Stimulated activated naive CD4-positive, alpha-beta T cell (primary cell): Measurements from ENCODE around the gene CLMN.

Experiments
- DNase-seq, 6 experiments: peaks; one replicate each; lab custom pipeline; 2025; lab: John Stamatoyannopoulos, UW

The CLMN gene

DNA sequence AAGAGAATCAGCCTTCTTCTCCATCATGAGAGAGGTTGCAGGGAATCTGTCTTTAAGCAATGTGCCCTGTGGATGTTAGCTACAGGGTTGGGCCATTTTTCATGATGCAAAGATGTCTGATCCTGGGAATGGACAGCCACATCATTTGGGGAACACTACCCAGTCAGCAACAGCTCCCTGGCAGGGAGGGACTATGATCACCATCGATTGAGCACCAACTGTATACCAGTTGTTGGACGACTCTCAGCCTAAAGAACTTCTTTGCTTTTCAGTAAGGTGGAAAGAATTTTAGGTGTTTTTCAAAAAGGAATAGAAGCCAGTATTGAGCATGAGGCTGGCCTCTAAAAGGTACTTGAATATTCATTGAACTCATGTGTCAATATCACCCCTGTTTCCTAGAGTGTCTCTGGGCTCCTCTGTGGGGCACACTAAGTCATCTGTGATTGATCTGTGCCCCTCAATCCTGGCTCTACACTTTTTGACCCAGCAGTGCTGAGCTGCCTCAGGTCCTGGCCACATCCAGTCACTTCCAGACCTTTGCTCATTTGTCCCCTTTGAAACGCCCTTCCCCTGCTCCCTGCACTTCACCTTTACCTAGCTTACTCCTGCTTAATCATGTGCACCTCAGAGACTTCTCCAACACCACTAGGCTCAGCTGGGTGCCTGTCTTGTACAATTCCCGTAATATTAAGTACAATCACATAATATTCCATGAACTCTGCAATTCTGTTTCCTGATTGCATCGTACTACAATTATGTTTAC is 2.2 kb upstream of the CLMN start:
- DNase-seq, result no peak

- no peak for DNase-seq
Measured at GRCh38 chr14:95320955-95321600, 1.4 kb upstream of the CLMN start.

GRCh38 chr14:95320078-95320895 is 579 bp upstream of the CLMN start:
- DNase-seq, result peak in 2 of 6 experiments; percentile 3 to 15

DNA sequence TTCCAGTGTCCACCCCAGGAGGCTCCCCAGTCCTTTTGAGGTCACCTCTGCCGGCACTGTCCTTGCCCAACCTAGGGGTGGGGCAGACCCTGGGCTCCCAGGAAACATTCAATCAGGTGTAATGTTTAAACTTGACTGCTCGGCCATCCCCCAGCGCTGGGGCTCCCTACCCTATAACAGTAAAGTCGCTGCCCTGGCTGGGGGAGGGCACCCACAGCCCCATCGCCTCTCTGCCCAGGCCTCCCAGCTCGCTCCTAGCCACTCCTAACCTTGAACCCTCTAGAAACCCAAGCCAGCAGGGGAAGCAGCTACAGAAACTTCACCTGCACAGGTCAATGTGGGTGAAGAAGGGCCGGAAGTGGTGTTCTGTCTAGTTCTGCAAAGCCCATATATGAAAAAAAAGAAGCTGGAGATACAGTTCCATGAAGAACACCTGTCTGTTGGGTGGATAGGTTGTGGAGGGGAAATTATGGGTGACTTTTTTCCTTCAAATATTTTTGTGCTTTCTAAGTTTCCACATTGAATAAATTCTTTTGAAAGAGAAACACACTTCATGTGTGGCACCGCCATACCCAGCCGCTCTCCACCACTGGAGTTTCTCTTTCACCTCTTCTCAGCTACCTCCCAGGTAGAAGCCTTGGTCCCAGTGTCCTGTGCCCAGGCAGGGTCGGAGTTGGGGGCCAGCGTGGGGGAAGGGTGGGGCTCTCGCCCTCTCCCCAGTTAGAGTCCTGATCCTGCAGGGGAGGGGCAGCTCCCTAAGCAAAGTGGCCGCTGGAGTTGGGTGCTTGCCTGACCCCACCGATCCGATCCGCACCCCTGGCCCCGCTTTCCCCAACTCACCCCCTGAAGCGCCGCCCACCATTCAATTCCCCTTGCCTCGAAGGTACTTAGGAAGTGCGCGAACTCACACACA is 1.1 kb downstream of the CLMN start:
- DNase-seq, result no peak

DNA sequence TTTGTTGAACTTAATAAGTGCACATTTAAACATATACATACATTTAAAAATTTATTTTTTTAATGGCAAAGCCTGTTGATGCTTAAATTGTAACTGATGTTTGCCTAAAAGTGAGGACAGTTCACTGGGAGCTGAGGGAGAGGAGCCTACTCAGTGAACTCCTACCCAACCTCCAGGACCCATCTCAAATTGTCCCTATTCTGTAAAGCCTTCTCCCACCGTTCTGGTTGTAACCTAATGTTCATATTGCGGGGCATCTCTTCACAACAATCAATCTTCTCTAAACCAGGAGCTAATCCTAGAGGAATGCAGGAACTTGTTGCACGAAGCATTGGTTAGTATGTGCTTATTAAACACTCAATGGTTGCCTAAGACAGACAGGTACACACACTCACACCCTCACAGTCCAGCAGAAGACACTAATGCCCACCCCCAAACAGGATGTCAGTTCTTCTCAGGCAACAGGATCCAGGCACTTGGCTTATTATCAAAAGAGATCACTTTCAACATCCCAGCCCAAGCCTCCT is 1.8 kb downstream of the CLMN start:
- no peak for DNase-seq

GRCh38 chr14:95316821-95317220 is 2.9 kb downstream of the CLMN start:
- no peak for DNase-seq

DNA sequence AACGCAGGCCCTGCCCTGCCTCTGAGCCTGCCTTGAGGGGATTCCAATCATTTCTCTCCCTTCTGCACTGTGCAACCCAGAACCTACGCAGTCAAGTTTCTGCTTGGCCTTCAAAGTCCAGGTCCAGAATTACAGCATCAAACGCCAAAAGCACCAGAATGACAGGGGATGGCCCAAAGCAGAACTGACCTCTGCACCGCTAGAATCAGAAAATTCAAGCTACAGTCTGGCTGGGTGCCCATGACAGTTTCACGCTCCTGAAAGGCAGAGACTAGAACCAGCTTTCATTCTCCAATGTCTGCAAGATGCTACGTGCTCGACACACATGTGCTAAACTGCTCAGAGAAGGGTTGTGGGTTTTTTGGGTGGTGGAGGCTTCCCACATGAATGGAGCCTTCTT is 4.1 kb downstream of the CLMN start:
- DNase-seq, result no peak

GRCh38 chr14:95315156-95315555 is 4.6 kb downstream of the CLMN start:
- no peak for DNase-seq

DNA sequence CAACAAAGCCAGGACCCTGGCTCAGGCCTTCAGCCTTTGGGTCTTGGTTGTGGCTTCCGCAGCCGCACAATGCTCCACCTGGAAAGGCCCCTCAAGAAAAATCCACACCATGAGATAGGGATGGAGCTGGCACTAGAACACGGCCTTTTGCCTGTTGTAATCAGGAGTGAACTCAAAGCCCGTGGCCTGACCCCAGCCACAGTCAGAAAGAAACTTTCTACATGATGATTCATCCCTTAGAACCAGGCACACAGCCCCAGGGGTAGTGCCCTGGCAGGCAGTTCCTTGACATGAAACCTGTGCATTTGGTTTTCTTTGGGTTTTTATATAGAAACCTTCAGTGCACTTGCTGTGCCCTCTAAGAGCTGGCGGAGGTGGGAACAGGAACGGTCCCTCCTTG is 5.1 kb downstream of the CLMN start:
- DNase-seq, result no peak

DNA sequence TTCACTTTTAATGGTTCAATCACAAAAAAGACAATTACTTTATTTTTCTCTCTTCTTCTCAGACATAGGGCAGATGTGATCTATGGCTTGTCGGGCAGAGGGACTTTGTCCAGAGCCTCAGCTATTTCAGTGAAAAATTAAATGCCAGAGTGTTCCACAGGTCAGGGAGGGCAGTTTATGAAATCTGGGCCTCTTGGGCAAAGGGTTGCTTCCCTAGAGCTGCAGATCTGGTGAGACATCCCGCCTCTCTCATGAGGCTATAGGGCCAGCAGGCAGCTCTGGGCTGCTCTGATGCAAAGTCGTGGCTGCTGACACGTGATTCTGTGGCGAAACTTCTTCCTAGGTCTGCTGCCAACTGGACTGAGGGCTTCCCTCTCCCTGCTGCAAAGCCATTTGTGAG is 6.0 kb downstream of the CLMN start:
- DNase-seq, result no peak

DNA sequence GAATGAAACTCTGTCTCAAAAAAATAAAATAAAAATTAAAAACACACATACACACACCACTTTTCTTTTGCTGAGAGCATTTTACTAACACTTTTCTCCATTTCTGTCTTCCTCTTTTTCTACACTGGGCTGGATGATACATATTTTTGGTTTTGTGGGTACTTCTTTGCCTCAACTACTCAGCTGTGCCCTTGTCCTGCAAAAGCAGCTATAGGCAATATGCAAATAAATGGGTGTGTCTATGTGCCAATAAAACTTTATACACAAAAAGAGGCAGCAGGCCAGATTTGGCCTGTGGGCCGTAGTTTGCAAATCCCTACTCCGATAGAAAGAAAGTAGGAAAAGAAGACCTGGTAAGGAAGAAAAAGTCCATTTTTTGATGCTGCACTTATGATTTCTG is 6.5 kb downstream of the CLMN start:
- no peak for DNase-seq

DNA sequence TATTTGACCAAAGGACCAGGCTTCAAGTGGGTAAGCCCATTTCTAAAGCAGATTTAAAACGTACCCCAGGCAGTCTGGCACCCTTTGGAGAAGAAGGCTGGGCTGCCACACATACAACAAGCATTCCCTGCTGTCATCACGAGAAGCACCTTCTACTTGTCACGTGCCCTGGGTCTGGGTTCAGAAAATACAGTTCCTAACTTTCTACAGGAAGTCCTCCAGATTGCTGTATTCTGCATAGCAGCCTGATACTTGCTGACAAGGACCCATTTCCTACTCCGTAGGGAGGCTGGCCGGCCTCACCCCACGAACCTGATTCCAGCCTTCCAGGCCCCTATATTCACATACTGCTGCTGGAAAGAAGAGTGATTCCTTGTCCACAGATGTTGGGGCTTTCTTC is 7.4 kb downstream of the CLMN start:
- no peak for DNase-seq

DNA sequence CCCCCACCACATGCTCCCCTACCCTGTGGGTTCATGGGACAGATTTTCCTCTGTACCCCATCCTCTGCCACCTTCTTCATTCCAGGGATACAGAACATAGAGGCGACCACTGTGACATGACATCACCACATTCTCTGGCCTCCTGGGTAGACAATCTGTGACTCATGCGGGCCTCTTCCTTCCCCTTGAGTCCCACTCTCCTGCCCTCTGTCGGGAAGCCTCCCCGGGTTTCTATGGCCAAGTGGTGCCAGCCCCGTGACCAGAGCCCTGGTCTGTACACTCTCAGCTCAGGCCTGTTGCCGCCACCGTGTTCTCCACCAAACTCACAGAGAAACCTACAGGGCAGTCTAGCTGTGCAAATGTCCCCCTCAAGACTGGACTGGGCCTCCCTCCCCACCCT is 8.0 kb downstream of the CLMN start:
- DNase-seq, result no peak

DNA sequence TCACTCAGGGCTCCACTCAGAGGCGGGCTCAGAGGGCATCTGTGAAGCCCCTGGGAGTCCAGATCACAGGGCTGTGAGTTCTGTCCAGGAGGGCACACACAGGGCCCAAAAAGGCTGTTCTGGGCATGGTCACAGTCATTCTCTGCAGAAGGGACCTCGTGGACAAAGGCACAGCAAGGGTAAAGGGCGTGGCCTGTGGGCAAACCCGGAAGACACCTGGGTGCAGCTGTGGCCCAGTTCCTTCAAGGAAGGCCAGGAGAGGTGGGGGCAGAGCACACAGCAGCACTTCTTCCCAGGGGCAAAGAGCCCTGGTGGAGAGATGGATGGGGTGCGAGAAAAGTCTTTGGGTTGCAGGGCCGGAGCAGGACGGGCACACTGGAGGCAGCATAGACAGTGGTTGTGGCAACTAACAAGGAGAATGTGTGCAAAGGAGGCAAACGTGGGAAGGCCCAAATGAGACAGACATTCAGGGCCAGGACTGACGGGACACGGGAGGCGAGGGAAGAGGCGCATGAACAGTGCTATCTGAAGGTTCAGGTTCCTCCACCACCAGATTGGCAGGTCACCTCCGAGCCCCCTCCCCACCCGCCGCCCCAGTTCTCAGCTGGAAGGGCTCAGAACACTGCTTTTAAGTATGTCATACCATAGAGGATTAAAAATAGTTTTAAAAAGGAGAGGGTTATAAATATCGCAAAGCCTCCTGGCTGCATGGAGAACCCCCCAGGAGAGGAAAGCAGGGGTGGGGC is 8.9 kb downstream of the CLMN start:
- no peak for DNase-seq

- DNase-seq, result no peak
Measured at GRCh38 chr14:95309261-95310051, 10.3 kb downstream of the CLMN start.

DNA sequence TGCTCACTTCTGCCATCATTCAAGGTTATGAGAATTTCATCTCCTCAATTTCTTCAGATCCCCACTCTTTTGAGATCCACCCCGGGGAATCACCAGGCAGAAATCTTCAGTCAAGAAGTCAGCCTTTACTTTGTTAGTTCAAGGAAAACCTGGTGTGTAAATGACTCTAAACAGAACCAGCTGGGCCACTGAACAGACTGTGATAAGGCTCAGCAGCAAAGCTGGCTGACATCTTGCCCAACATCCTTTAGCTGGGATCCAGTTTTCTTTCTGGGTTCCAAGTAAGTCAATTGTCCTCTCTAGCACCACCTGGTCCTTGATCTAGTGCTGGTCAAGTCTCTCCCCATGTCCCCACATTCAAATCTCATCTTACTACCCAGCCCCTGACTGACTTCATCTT is 11.6 kb downstream of the CLMN start:
- no peak for DNase-seq

DNA sequence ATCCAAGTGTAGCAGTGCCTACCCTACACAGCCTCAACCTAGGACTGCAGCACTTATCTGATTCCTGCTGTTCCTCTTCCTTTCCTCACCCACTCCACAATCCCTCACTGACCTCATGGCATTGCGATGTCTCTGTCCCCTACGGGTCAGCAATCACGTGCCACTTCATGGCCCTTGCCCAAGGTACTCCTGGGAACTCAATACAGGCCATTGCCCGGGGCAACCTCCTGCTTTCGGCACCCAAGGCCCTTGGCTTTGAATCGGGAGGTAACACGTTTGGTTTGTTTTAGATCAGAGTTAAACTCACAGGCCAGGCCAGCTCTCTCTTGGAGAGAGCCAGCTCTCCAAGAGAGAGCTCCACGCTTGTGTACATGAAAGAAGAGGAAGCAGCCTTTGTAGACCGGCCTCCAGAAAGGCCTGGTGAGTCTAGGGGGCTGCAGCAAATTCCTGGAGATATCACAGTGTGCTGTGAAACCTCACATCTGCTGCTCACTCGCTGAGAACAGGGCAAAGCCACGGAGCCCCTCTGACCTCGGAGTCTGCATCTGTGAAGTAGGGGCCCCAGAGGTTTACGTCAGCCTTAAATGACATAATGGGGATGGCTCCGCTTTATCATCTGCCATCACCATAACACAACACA is 12.2 kb downstream of the CLMN start:
- no peak for DNase-seq

GRCh38 chr14:95305940-95306339 is 13.8 kb downstream of the CLMN start:
- no peak for DNase-seq

- DNase-seq, result no peak
Measured at GRCh38 chr14:95305145-95305544, 14.6 kb downstream of the CLMN start.

DNA sequence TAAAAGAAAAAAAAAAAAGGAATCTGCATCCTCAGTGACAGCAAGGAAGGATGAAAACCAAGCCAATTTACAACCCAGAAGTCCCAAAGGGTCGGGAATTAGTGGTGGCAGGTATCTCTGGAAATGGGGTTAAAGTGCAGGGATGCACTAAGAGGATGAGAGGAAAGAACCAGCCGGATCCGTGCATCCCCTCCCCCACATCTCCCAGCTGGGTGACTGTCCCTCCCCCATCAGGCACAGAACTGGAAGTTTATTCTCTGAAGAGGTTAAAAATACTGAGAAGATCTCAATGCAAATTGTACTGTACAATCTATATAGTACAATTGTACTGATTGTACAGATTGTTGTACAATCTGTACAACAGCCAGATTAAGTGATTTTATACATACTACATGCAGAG is 15.4 kb downstream of the CLMN start:
- no peak for DNase-seq
